Psoas muscle (tissue), 8 donors: Measurements from ENCODE around the gene HMCN2. TPM values are rescaled to one million over a fixed set of nuclear protein-coding genes. Genes with fewer than 3 reads are reported as not detected.

Experiments
- ATAC-seq, 4 donors: fragments of 200-7000 bp; cut with Tn5 transposase; one replicate each; pipeline ENCODE4 v1.9.1; 2020; ENCODE audit warnings: moderate library complexity in 3 of 4, mild to moderate bottlenecking in 2 of 4
- DNase-seq, 2 donors: peaks; one replicate each; pipeline ENCODE4 v3.0.0-alpha.2; 2020
- H3K27ac ChIP-seq: fragments of 200-600 bp; one replicate; pipeline ENCODE4 v1.8.0; 2022
- H3K27me3 ChIP-seq, 3 donors: fragments of 200-600 bp in 1 of 3; one replicate each; pipeline versions ENCODE4 v1.6.1 to v1.8.0; 2013 to 2022; ENCODE audit warnings: low read length in 2 of 3, mild to moderate bottlenecking in 2 of 3, moderate library complexity in 1 of 3; ENCODE audit not compliant: insufficient read depth in 3 of 3
- H3K36me3 ChIP-seq, 2 donors: fragments of 200-600 bp in 1 of 2; one replicate each; pipeline versions ENCODE4 v1.6.1 to v1.8.0; 2013 to 2022; ENCODE audit warnings: low read depth in 1 of 2, mild to moderate bottlenecking in 1 of 2, moderate library complexity in 1 of 2; ENCODE audit not compliant: insufficient read depth in 1 of 2
- H3K4me1 ChIP-seq: fragments of 200-600 bp; one replicate; pipeline ENCODE4 v1.8.0; 2022
- H3K4me3 ChIP-seq: fragments of 200-600 bp; one replicate; pipeline ENCODE4 v1.8.0; 2022; ENCODE audit warnings: mild to moderate bottlenecking
- H3K9me3 ChIP-seq: fragments of 200-600 bp; one replicate; pipeline ENCODE4 v1.8.0; 2022
- WGBS, 3 donors: extraction: QIAGEN DNeasy Blood & Tissue Kit; methylation state at CpG; one replicate each; pipeline versions ENCODE4 v1.1.6 to v1.1.7; 2013; 5-methylcytosine and 5-hydroxymethylcytosine counted together
- intact Hi-C, 2 donors: fragments of 100-400 bp; cut with DNase I; formaldehyde crosslinking; loops; one replicate each; pipeline versions ENCODE4 v1.11.0 to v1.14.2; 2022
- polyA plus RNA-seq, 3 donors: library from polyadenylated mRNA; stranded (reverse); fragments of 200-250 nt; gene quantifications; one replicate each; pipeline ENCODE4 v1.2.3, GENCODE V29; 2013
- total RNA-seq, 4 donors: library from RNA; stranded (reverse); fragmentation: NEBNext Ultra II Directional in 2 of 4; extraction: Animal tissue kit (Norgen Biotek cat#: 25700) in 2 of 4; gene quantifications; one replicate each; pipeline versions ENCODE4 v1.2.1 to v1.2.4, GENCODE V29; 2021 to 2023
- TF ChIP-seq, protein P1 (sequence below): fragments of 200-600 bp; IDR thresholded peaks from one replicate; pipeline ENCODE4 v1.8.0; 2022; ENCODE audit warnings: antibody characterized with exemption
- donor health status: healthy with polysubstance abuse.
- donor health status: DM: no; HTN: no; CAD: no; lungs with moderate emphysema.
- donor health status: Bipolar disorder and iron deficiency.
- donor health status: healthy.
- donor health status: DM: yes; HTN: yes; CAD: no.
- donor health status: DM: no; HTN: no; CAD: no.
- donor health status: DM: no; HTN: no; CAD: no.
- donor health status: DM: yes; HTN: yes; CAD: no.

HMCN2 gene
- total and polyA plus RNA-seq, 7 donors = 3.6 to 13.2 (median 6.7) TPM

DNA sequence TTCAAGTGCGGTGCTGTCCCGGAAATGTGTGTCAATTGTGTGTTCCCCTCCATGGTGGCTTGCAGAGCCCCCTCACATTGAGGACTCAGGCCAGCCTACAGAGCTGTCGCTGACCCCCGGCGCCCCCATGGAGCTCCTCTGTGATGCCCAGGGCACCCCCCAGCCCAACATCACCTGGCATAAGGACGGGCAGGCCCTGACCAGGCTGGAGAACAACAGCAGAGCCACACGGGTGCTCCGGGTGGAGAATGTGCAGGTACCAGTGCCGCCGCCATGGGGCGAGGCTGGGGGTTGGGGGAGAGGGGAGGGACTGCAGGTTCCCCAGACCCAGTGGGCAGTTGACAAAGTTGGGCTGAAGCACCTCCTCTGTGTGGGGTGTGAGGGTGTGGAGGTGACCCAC lies 128.8 kb downstream of the HMCN2 start:
- Histone ChIP-seq H3K27ac (no peak overlapping the region), H3K27me3 (peaks cover 0 to 2% (median 0%) of the 10 kb centered on the region in 3 donors), H3K36me3 (no peaks in the 10 kb centered on the region), H3K4me3 (no peak overlapping the region), H3K4me1 (no peaks in the 10 kb centered on the region), H3K9me3 (no peaks in the 10 kb centered on the region)
- no peak for DNase-seq
- TF ChIP-seq, protein P1, sequence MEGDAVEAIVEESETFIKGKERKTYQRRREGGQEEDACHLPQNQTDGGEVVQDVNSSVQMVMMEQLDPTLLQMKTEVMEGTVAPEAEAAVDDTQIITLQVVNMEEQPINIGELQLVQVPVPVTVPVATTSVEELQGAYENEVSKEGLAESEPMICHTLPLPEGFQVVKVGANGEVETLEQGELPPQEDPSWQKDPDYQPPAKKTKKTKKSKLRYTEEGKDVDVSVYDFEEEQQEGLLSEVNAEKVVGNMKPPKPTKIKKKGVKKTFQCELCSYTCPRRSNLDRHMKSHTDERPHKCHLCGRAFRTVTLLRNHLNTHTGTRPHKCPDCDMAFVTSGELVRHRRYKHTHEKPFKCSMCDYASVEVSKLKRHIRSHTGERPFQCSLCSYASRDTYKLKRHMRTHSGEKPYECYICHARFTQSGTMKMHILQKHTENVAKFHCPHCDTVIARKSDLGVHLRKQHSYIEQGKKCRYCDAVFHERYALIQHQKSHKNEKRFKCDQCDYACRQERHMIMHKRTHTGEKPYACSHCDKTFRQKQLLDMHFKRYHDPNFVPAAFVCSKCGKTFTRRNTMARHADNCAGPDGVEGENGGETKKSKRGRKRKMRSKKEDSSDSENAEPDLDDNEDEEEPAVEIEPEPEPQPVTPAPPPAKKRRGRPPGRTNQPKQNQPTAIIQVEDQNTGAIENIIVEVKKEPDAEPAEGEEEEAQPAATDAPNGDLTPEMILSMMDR = no peak
- no peak for ATAC-seq
- WGBS, 3 donors = 85 to 96% (median 89%) methylated on average over 8 to 11 of the region's 11 CpGs
- intact Hi-C loops = no loop called here

DNA sequence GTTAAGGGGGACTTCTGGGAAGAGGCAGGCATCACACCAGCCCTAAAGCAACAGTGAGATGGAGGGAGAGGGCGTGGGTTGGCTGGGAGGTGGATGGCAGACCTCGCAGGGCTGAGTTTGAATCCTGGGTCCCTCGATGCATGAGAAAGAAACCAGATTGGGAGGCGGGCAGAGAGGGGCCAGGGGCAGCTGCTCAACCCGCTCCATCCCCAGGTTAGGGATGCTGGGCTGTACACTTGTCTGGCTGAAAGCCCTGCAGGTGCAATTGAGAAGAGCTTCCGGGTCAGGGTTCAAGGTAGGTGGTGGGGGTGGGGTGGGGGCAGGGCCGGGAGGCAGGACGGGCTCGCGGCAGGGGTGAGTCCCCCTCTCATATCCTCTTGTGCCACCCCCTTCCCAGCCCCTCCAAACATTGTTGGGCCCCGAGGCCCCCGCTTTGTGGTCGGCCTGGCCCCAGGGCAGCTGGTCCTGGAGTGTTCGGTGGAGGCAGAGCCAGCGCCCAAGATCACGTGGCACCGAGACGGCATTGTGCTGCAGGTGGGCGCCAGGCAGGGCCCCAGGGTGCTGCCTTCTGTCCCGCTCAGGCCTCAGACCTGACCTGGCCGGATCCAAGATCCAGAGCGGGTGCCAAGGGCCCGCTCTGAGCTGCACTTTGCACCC lies 129.4 kb downstream of the HMCN2 start:
- Histone ChIP-seq H3K27me3 (peaks cover 0 to 4% (median 0%) of the 10 kb centered on the region in 3 donors), H3K4me3 (no peak overlapping the region), H3K36me3 (no peaks in the 10 kb centered on the region), H3K9me3 (no peaks in the 10 kb centered on the region), H3K4me1 (no peaks in the 10 kb centered on the region), H3K27ac (no peak overlapping the region)
- TF ChIP-seq, protein P1 = no peak
- ATAC-seq (no peak), DNase-seq (no peak)
- 89 to 93% (median 93%) methylated on average over 18 to 23 of the region's 23 CpGs for WGBS, 3 donors
- intact Hi-C loops = no loop called here

DNA sequence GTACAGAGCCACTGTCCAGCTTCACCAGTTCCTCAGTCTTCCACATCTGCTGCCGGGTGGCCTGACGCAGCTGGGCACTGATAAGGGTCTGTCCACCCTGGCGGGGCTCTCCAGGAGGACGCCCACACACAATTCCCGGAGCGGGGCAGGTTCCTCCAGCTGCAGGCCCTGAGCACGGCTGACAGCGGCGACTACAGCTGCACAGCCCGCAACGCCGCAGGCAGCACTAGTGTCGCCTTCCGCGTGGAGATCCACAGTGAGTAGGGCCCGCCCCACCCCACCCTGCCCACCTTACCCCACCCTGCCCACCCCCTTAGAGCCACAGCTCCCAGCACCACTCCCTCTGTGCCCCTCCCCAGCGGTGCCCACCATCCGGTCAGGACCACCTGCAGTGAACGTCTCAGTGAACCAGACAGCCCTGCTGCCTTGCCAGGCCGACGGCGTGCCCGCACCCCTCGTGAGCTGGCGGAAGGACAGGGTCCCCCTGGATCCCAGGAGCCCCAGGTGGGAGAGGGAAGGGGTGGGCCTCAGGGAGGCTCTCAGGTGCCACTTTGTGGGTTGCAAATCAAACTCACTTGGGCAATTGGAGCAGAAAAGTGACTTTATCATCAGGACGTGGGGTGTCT lies 130.4 kb downstream of the HMCN2 start:
- no peaks in the 10 kb centered on the region for H3K9me3 ChIP-seq
- DNase-seq = no peak
- H3K4me3 ChIP-seq = no peak overlapping the region
- no peaks in the 10 kb centered on the region for H3K36me3 ChIP-seq
- intact Hi-C loops = no loop called here
- 86 to 91% (median 88%) methylated on average over 23 to 26 of the region's 26 CpGs for WGBS, 3 donors
- no peaks in the 10 kb centered on the region for H3K4me1 ChIP-seq
- TF ChIP-seq, protein P1 = no peak
- no peak overlapping the region for H3K27ac ChIP-seq
- ATAC-seq = no peak
- H3K27me3 ChIP-seq = peaks cover 0 to 4% (median 0%) of the 10 kb centered on the region in 3 donors

DNA sequence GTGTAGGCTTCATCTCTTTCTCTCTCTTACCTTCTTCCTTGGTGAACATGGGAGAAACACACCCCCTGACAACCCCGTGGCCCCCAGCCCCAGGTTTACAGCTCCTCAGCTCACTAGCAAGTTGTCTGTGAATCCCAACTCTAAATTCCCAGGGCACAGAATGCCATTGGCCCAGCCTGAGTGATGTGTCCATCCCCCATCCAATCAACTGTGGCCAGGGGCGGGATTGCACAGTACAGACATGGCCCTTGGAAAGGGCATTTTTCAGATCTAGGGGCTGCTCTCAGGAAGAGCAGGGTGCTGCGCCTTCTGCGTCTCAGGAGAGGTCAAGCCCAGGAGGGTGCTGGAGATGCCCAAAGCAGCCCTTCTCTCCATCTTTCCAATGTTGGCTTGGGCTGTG lies 131.0 kb downstream of the HMCN2 start:
- ATAC-seq = no peak
- no peak for DNase-seq
- Histone ChIP-seq H3K4me3 (no peak overlapping the region), H3K9me3 (no peaks in the 10 kb centered on the region), H3K27ac (no peak overlapping the region), H3K27me3 (peaks cover 0 to 4% (median 0%) of the 10 kb centered on the region in 3 donors), H3K4me1 (no peaks in the 10 kb centered on the region), H3K36me3 (no peaks in the 10 kb centered on the region)
- WGBS, 3 donors = 90 to 93% (median 92%) methylated on average over 4 of the region's 4 CpGs
- TF ChIP-seq, protein P1 = no peak
- intact Hi-C loops = no loop called here
